HG03139 (cell line): ENCODE measurements around the gene WDR18.

Experiments
- ATAC-seq: cut with Tn5 transposase; IDR thresholded peaks from one replicate; pipeline ENCODE4 v1.9.1; 2021; ENCODE audit not compliant: unreplicated experiment

WDR18 gene

DNA sequence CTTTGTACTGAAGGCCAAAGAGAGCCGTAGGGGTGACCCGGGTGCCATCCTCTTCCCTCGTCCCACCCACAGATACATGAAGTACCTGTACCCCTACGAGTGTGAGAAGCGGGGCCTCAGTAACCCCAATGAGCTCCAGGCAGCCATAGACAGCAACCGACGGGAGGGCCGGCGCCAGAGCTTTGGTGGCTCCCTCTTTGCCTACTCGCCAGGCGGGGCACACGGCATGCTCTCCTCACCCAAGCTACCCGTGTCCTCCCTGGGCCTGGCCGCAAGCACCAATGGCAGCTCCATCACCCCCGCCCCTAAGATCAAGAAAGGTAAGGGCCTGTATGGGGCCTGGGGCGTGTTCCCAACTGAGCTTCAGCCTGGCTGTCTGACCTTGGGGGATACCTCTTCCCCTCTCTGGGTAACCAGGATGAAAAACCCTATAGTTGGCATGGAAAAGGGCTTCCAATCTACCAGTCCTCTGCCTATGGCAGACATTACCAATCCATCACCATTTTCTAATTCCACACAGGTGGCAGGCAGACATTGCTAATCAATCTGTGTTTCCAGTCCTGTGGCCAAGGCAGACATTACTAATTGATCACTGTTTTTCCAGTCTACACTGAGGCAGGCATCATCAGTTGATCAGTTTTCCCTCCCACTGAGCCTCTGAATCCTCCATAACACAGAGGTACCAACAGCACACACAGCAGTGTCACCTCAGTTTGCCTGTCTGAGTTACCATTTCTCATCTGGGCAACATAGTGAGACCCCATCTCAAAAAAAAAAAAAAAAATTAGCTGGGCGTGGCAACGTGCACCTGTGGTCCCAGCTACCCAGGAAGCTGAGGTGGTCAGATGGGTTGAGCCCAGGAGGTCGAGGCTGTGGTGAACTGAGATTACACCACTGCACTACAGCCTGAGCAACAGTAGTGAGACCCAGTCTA lies 19.1 kb upstream of the WDR18 start:
- ATAC-seq = no peak

DNA sequence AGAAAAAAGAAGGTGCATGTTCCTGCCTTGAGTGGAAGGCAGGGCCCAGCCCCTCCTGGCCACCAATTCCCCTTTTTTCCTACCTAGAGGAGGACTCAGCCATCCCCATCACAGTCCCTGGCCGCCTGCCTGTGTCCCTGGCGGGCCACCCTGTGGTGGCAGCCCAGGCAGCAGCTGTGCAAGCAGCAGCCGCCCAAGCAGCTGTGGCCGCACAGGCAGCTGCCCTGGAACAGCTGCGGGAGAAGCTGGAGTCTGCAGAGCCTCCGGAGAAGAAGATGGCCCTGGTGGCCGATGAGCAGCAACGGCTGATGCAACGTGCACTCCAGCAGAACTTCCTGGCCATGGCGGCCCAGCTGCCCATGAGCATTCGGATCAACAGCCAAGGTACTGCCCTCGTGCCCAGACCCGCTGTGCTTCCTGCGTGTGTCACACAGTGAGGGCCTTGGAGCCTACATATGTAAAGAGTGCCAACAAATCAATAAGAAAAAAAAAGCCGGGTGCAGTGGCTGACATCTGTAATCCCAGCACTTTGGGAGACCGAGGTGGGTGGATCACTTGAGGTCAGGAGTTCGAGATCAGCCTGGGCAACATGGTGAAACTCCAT lies 17.6 kb upstream of the WDR18 start:
- ATAC-seq = no peak

DNA sequence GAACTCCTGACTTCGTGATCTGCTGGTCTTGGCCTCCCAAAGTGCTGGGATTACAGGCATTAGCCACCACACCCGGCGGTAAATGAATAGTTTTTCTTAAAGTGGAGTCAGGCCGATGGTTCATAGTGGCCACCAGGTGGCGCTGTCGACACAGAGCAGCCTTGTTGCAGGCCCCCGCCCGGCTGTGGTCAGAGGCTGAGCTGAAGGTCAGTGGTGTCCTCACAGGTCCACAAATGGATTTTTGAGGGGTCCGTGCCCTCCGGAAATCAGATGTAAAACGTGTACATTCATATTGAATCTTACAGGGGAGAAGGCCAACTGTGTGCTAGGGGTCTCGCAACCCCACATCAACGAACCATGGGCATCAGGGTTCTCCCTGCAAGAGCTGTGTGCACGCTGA lies 13.4 kb upstream of the WDR18 start:
- no peak for ATAC-seq

DNA sequence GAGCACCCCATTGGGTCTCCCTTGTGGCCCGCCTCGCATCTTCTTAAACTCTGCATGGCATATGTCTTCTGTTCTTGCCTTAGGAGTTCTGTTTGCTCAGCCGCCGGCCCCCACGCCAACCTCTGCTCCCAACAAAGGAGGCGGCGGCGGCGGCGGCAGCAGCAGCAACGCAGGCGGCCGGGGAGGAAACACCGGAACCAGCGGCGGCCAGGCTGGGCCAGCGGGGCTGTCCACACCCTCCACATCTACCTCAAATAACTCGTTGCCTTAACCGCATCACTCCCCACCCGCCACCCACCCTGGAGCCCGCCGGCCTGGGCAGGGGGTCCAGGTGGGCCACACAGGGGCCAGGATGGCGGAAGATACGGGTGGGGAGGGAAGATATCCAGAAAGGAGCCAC lies 12.3 kb upstream of the WDR18 start:
- ATAC-seq = no peak

- ATAC-seq = no peak
Observed at GRCh38 chr19:972281-972680, 11.9 kb upstream of the WDR18 start.

DNA sequence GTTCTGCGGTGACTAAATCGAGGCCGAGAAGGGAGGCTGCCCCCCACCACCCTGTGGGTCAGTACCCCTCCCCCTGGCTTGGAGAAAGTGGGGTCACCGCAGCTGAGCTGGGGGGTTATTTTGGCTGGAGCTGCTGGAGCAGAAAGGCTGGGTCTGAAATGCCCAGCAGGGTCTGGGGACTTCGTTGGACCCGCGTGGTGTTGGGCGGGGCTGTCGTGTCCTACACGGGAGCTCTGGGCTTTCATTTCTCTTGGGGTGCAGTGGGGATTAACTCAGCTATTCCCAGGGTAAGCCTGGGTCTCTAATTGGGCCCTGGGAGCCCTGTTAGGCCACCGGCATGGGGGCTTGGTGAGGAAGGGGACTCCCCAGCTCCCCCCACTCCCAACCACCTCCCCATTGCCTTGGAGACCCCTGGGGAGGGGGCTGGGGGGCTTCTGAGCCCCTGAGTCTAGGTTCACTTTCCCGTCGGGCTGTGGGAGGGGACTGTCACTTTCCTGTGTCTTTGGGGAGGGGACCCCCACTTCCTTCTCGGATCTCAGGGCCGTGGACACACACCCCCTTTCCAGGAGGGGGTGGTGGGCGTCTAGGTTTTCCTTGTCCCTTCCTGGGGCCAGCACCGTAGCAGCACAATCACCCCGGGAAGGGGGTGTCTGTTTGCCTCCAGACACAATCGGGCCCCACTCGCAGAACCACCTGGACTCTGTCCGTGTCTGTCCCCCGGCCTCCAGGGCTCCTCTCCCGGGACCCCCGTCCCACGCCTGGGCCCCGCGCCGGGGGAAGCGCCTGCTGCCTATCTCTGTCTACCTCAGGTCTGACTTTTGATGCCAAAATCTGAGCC lies 10.2 kb upstream of the WDR18 start:
- no peak for ATAC-seq

- no peak for ATAC-seq
Observed at GRCh38 chr19:974564-975257, 9.4 kb upstream of the WDR18 start.

DNA sequence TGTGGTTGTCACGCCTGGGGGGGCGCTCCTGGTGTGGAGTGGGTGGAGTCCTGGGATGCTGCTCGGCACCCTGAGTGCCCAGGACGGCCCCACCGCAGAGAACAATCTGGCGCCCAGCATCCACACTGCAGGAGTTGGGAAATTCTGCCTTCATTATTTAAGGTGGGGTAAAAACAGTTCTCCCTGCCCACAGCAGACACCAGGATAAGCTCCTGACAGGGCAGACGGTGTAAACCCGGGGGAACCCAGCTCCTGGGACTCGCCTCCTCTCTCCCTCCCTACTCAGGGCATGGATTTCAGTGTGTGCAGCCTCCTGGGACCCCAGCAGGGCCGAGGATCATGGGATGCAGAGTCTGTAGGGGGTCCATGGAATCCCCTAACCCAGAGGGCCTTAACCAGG lies 7.7 kb upstream of the WDR18 start:
- ATAC-seq = no peak

GRCh38 chr19:977058-977464 lies 7.1 kb upstream of the WDR18 start:
- ATAC-seq = no peak

GRCh38 chr19:979318-979741 lies 4.8 kb upstream of the WDR18 start:
- no peak for ATAC-seq

DNA sequence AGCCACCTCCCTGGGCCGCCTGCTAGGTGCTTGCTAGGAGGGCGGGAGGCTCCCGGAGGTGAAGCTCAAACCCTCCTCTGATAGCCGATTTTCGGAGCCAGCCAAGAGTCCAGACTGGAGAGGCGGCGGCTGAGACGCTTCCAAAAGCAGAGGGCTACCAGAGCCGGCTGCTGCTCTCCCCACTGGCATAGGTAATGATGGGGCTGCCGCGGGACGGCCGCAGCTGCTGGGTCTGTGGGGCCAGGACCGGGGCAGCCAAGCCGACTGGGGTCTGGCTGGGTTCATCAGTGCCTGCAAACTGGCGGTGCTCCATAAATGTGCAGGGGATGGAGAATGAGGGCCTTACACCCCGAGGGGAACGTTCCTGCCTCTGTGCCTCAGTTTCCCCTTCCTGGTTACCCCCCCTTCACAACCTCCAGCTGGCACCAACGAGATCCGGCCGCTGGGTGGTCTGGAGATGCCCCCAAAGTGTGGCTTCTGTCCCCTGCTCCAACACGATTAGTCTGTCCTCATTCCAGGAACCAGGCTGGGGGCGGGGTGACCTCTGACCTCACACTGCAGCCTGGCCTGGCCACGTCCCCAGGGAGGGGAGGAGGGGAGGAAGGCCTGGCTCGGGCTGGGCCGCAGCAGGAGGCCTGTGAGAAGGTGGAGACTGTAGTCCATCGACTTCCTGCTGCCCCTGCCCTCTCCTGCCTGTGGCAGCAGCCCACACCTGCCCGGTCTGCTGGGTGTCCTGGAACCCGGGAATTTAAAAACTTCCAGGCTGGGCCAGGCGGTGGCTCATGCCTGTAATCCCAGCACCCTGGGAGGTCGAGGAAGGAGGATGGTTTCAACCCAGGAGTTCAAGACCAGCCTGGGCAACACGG lies 3.8 kb upstream of the WDR18 start:
- no peak for ATAC-seq

DNA sequence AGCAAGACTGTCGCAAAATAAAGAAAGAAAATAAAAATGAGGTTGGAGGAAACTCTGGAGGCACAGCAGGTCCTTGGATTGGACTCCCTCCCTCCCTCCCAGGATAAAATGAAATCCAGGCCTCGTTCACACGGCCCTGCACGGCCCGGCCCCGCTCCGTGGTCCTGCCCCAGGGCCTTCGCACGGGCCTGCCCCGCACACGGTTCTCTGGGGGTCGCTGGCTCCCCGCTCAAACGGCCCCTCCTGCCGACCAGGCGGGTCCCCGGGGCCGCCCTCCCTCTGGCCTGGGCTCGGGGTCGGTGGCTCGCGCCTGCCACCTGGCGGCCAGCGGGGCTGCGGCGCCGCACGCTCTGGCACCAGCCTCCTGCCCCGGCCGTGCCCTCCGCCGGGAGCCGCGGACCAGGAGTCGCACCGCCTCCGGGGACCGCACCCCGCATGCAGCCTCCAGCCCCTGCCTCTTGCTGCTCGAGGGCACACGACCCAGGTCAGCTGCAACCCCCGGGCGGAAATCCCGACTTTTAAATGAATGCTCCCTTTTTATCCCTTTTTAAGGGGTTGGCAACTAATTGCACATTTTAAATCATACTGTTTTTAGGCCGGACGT lies 1.5 kb upstream of the WDR18 start:
- ATAC-seq = no peak

GRCh38 chr19:986083-986482 lies 1.9 kb downstream of the WDR18 start:
- ATAC-seq = no peak

GRCh38 chr19:988081-988480 lies 3.9 kb downstream of the WDR18 start:
- no peak for ATAC-seq

DNA sequence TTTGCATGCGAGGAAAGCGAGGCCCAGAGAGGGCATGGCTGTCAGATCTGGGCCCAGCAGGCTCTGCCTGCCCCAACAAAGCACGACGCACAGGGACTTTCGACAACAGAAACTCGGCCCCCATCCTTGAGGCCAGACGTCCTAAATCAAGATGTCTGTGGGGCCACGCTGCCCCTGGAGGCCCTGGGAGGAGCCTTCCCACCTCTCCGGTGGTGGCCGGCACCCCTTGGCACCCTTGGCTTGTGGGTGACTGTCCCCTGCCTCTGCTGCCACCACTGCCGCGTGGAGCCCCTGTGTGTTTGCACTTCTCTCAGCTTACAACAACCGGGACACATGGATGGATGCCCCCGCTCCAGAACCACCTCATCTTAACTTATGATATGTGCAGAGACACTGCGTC lies 4.4 kb downstream of the WDR18 start:
- no peak for ATAC-seq

GRCh38 chr19:989381-990081 lies 5.4 kb downstream of the WDR18 start:
- no peak for ATAC-seq

- no peak for ATAC-seq
Observed at GRCh38 chr19:990119-990571, 6.0 kb downstream of the WDR18 start.

GRCh38 chr19:990746-991145 lies 6.6 kb downstream of the WDR18 start:
- no peak for ATAC-seq
